NCI-H748 (cell line): ENCODE data around the gene RACGAP1.
"Not testable (repeated sequence)": the region's sequence is repeated elsewhere in the genome, so short reads cannot be mapped to it uniquely, and the experiment has no call there.

Source experiments
- DNase-seq: peaks from one replicate; lab custom pipeline; 2025; ENCODE audit not compliant: unreplicated experiment; lab: John Stamatoyannopoulos, UW

Gene RACGAP1

DNA sequence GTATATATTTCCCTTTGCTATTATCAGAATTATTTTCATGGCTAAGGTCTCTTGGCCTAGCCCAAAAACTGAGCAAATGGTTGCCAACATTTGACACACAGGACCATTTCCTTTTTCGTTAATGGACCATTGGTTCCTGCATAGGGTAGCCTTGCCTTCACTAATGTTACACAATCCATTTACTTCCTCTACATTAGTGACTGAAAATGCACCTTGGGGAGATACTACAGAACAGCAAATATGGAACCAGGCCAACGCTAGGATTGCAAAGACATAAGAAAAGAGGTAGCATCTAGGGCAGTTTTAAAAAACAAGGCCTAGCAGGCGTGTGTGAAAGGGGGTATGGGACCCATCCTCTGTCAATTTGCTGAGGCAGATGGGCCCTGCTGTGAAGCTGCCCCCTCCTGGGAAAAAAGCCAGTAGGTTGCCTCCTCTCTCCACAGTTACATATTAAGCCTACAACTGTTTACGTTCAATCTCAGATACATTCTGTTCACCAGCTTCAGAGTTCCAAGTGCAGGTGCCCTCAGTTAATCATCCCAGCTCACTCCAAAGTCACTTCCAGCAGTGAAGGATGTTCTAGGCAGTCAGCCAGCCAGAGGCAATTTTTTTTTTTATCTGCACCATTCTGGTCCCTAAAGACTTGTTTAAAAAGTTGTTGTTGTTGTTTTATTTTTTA lies 37.5 kb downstream of the RACGAP1 start:
- no peak for DNase-seq

DNA sequence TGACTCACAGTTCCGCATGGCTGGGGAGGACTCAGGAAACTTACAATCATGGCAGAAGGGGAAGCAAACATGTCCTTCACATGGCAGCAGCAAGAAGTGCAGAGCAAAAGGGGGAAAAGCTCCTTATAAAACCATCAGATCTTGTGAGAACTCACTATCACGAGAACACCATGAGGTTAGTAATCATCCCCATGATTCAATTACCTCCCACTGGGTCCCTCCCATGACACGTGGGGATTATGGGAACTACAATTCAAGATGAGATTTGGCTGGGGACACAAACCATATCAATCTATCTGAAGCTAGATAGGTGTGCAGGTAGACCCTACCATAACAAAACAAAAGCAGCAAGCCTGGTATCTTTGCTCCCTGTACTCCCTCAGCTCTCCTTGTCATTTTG lies 38.8 kb downstream of the RACGAP1 start:
- not testable (repeated sequence) for DNase-seq

GRCh38 chr12:49985981-49986380 lies 39.3 kb downstream of the RACGAP1 start:
- no peak for DNase-seq

DNA sequence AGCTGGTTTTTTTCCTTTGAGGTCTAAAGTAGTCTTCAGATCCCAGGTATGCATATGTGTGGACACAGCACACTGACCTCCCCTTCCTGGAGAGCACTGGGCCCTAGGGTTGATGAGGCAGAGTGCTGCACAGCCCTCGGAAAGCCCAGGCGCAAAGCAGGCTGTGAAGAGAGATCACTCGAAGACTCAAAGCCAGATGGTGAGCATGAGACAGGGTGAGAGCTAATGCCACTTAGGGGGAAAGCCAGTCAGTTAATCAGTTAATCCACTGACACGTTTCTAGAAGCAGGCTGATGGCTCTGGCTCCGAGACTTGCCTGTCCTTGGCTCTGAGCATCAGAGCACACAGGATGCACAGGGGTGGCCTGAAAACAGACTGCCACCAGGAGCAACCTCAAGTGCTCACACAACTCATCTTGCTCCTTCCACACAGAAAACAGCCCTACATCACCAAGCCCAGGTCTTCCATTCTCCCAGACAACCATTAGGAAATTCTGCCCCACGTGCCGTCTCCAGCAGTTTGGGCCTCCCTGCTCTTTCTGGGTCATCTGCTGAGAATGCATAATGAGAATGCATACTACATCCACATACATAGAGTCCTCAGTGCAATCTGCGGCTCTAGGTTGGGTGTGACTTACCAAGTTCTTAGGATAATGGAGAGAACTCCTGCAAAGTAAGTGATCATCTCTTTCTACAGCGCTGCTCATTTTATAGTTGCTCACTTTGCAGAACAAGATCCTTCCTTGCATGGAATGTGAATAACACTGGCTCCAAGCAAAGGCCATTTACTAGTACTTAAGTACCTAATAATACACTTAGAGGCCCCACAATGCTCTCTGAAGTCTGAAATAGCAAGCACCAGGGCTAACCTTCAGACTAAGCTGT lies 40.6 kb downstream of the RACGAP1 start:
- DNase-seq = no peak

DNA sequence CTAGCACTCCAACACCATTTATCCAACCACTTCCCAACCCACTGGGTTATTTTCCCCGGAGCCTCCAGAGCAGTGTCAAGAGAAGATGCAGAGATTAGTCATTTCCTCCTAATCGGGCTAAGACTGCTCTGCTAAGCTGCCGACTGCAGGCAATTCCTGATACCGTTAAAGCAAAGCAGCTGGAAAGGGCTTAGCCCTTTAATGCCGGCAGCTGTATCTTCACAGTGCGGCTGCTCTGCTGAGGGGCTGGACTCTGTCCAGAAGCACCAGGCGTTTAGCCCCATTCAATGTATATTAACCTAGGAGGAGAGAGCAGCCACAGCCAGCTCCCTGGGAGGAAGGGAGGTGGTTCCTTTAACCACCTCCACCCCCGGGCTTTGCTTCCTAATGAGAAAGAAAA lies 41.4 kb downstream of the RACGAP1 start:
- DNase-seq = no peak

DNA sequence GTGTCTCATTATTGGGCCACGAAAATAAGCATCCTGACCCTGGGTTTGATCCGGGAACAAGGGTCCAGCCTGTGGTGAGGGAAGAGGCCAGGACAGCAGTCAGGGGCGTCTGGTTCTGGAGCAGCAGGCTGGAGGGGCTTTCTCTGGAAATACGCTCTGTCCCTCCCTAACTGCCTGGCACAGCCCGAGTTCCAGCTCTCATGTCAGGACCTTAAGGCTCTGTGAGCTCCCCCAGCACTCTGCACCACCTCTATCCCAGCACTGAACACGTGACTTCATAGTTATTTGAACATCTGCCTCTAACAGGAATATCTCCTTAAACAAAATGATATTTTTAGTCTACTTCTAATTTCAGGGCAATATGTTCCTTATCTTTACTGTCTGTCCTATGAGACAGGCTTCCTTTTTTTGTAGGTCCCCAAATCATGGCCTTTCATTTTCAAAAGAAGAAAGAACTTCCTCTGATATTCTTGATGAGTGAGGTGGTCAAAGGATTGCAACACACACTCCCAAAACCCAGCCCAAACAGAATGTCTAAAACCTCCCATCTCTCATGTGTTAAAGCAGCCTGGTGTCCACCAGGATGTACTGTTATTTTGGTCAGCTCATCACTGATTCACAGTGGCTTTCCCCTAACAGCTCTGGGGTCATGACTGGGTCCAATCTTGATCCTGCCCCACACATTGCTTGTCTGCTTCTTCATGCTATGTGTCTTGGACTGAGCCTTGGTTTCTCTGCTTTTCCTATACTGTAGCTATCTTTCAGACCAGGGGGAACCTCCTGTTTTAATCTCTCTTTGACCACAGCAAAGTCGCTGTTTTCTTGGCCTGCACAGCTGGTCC lies 42.8 kb downstream of the RACGAP1 start:
- no peak for DNase-seq

- no peak for DNase-seq
Observed at GRCh38 chr12:49980501-49981349, 44.6 kb downstream of the RACGAP1 start.

DNA sequence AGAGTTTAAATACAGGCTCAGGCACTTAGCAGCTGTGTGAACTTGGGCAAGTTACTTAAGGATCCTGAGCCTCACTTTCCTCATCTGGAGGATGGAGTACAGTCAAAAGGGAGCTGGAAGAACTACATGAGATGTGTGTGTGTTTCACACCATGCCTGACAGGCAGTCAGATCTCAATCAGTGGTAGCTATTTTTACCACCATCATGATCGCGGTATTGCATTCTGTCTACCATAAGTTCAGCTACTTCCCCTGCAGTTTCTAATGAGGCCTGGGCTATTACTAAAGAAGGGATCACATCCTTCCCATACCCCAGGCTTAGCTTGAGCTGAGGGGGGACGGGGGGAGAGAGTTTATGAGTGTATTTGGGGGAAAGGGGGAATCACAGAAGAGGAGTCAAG lies 45.5 kb downstream of the RACGAP1 start:
- DNase-seq = no peak

- no peak for DNase-seq
Observed at GRCh38 chr12:49979016-49979586, 46.2 kb downstream of the RACGAP1 start.

DNA sequence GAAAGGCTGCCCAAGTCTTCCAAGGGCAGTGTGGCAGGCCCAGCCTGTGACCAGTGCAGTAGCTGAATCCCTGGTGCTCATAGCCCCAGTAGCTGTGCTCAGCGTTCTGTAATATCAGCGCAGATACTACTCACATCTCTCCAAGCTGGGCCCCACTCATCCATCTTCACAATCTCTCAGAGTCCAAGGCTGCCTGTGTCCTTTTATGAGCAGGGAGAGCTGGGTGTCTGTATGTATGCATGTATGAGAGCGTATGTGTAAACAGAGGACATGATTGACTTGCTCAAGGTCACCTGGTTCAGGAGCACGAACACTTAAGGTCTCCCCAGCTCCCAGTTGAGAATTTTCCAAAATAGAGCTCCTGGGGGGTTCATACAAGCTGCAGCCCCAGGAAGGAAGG lies 47.2 kb downstream of the RACGAP1 start:
- no peak for DNase-seq

GRCh38 chr12:49976557-49976956 lies 48.7 kb downstream of the RACGAP1 start:
- DNase-seq = no peak

DNA sequence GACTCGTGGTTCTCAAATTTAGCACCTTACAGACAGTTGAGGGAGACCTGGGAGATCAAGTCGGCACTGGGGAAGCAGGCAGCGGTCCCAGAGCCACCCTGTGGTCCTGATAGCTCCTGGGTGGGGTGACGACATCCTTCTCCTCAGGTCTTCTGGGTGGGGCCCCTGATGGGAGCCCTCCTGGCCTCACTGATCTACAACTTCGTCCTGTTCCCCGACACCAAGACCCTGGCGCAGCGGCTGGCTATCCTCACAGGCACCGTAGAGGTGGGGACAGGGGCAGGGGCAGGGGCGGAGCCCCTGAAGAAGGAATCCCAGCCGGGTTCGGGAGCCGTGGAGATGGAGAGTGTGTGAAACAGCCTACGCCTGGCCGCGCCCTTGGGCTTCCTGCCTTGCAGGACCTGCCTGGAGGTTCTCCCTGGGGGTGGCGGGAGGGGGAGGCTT lies 50.0 kb downstream of the RACGAP1 start:
- no peak for DNase-seq

GRCh38 chr12:49974677-49975317 lies 50.5 kb downstream of the RACGAP1 start:
- DNase-seq = no peak

DNA sequence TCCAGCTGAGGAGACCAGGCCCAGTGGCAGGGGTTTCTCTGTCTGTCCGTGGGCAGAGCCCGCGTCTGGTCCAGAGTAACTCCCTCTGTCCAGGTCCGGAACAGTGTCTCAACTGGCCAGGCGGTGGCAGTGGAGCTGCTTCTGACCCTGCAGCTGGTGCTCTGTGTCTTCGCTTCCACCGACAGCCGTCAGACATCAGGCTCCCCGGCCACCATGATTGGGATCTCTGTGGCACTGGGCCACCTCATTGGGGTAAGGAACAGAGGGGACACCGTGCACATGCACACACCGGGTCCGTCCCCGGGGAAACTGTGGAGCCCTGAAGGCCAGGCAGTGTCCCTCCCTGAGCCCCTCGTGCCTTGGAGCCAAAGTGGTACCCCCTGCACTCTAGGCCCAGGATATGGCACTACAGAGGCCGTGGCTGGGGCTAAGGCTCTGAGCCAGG lies 51.0 kb downstream of the RACGAP1 start:
- DNase-seq = no peak

GRCh38 chr12:49973361-49973830 lies 51.9 kb downstream of the RACGAP1 start:
- no peak for DNase-seq

DNA sequence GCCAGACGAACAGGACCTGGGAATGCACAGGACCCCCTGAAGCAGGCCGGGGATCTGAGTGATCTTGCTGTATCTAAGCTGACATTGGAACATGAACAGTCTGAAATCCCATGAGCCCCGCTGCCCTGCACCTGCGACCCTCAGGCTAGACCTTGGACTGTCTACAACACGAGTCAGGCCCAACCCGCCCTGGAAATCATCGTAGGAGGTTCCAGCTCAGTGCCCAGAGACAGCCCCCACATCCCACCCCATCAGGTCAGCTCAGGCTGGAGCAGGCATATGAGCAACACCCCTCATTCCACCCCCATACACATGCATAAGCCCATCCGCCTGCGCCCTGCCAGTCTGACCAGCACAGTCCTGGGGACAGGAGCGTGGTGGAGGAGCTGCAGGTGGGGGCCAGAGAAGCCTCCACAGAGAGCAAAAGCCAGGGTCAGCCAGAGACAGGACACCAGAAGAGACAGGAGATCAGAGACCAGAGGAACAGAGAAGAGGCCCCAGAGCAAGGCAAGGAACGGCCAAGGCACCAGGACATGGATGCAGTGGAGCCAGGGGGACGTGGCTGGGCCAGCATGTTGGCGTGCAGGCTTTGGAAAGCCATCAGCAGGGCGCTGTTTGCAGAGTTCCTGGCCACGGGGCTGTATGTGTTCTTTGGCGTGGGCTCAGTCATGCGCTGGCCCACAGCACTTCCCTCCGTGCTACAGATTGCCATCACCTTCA lies 52.5 kb downstream of the RACGAP1 start, which contains the start of gene AQP6:
TSS of gene AQP6 (plus strand) at position 307 of the 720 bp plus-strand sequence. CDS start at position 534, 227 bp downstream.
- DNase-seq = no peak

DNA sequence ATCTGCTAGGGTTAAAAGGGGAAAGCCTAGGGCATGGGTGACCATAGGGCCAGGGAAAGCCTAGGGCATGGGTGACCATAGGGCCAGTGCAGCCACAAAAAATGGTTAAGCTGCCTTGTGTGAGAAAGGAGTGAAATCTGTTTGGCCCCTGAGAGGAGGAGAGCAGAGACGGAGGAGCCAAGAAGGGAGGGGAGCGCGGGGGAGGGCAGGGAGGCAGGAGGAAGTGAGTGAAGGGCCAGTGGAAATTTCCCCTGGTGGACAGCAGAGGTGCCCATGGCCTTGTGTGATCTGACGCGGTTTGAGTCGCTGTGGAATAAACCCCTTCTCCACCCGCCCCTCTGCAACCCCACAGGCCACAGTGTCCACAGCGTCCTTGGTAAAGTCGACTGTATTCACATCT lies 53.2 kb downstream of the RACGAP1 start:
- no peak for DNase-seq

DNA sequence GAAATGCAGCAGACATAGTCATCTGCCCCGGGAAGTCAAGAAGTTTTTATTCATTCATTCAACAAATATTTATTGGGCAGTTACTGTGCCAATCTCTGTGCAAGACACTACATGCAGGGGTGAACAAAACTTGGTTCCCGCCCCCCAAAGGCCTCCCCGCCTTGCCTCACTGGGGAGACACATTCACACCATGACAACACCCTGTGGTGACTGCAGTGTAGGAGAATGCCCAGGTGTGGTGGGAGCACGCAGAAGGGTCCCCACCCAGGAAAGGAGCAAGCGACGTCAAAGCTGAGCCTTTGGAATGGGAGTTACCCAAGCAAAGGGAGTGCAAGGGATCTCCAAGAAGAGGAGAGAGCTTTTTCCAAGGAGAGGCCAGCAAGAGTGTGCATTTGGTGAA lies 54.2 kb downstream of the RACGAP1 start:
- DNase-seq = no peak

DNA sequence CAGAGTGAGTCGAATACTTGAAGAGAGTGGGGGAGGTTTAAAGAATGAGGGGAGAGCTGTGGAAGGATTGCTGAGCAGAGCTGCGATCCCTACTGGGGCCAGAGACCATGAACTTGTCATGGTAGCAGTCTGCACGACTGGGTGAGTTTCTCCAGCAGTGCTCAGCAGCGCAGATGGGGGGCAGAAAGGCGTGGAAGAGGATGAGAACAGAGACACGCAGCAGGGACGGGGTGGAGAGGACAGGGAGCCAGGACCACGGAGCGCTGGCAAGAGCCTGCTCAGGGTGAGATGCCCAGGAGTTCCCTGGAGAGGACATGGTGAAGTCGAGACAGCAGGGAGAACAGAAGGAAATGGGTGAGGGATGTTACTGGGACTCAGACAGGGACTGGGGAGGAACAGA lies 54.6 kb downstream of the RACGAP1 start:
- no peak for DNase-seq
